Suprapubic skin (tissue), 3 donors: ENCODE measurements around the gene SUPT4H1.

ENCODE experiments used
- EP300 ChIP-seq: sonication (generic); formaldehyde crosslinking; IDR thresholded peaks from one replicate; pipeline ENCODE4 v1.6.1; 2017; ENCODE audit warnings: antibody characterized with exemption
- TF ChIP-seq, protein P1 (sequence below), 2 donors: fragments of 200-600 bp in 1 of 2; fragments of 450-650 bp in 1 of 2; sonication (generic) in 1 of 2; IDR thresholded peaks; one replicate each; pipeline ENCODE4 v1.5.1; 2016 to 2019; ENCODE audit warnings: antibody characterized with exemption in 2 of 2, mild to moderate bottlenecking in 1 of 2, moderate library complexity in 1 of 2

DNA sequence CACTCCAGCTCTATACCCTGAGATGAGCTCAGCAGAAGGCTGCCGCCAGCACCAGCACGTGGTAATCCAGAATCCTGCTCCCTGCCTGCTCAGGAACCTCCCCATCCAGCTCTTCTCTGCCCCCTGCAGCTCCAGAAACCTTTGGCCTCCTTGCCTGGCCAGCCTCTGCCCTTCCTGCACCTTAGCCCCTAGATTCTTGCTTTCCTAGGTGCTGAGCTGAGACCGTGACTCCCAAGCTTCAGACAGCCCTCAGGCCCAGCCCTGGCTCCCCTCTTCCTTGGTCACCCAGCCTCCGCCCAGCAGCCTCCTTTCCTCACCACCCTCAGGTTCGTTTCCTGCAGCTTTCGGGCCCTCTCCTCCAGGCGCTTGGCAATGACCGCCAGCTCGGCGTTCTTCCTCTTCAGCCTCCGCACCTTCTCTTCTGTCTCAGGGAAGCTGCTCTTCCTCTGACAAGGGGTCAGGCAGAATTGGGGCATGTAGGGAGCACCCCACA, 26.0 kb downstream of the SUPT4H1 start:
- no peak for TF ChIP-seq EP300
- TF ChIP-seq, protein P1, sequence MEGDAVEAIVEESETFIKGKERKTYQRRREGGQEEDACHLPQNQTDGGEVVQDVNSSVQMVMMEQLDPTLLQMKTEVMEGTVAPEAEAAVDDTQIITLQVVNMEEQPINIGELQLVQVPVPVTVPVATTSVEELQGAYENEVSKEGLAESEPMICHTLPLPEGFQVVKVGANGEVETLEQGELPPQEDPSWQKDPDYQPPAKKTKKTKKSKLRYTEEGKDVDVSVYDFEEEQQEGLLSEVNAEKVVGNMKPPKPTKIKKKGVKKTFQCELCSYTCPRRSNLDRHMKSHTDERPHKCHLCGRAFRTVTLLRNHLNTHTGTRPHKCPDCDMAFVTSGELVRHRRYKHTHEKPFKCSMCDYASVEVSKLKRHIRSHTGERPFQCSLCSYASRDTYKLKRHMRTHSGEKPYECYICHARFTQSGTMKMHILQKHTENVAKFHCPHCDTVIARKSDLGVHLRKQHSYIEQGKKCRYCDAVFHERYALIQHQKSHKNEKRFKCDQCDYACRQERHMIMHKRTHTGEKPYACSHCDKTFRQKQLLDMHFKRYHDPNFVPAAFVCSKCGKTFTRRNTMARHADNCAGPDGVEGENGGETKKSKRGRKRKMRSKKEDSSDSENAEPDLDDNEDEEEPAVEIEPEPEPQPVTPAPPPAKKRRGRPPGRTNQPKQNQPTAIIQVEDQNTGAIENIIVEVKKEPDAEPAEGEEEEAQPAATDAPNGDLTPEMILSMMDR (IDR thresholded peaks at IDR 0.05) = no peak
